Esophagus squamous epithelium (tissue), 5 donors: Measurements from ENCODE around the gene MMD. TPM values are rescaled to one million over a fixed set of nuclear protein-coding genes. Genes with fewer than 3 reads are reported as not detected.

Experiments
- DNase-seq: peaks from one replicate; lab custom pipeline; 2025; lab: John Stamatoyannopoulos, UW
- H3K27ac ChIP-seq, 4 donors: fragments of 200-600 bp; sonication (generic); one replicate each; pipeline ENCODE4 v1.5.1; 2016 to 2019; ENCODE audit warnings: mild to moderate bottlenecking in 1 of 4
- H3K27me3 ChIP-seq, 4 donors: fragments of 200-600 bp; sonication (generic); 1 replicate in 3 of 4; 2 replicates in 1 of 4; pipeline versions ENCODE4 v1.5.1 to v1.6.0; 2017 to 2021; ENCODE audit warnings: antibody characterized with exemption in 1 of 4
- H3K36me3 ChIP-seq, 3 donors: fragments of 200-600 bp; sonication (generic); one replicate each; pipeline ENCODE4 v1.5.1; 2016 to 2019
- H3K4me1 ChIP-seq, 3 donors: fragments of 200-600 bp; sonication (generic); one replicate each; pipeline ENCODE4 v1.5.1; 2017 to 2019
- H3K4me3 ChIP-seq, 4 donors: fragments of 200-600 bp; sonication (generic); 1 replicate in 3 of 4; 2 replicates in 1 of 4; pipeline ENCODE4 v1.5.1; 2016 to 2019; ENCODE audit warnings: mild to moderate bottlenecking in 2 of 4, moderate library complexity in 1 of 4
- H3K9me3 ChIP-seq, 3 donors: fragments of 200-600 bp; sonication (generic); one replicate each; pipeline ENCODE4 v1.5.1; 2016 to 2019
- POLR2A ChIP-seq, 4 donors: fragments of 450-650 bp; IDR thresholded peaks; one replicate each; pipeline ENCODE4 v1.6.1; 2017; ENCODE audit warnings: antibody characterized with exemption in 4 of 4, mild to moderate bottlenecking in 4 of 4, moderate library complexity in 3 of 4
- WGBS, 2 donors: methylation state at CpG; one replicate each; pipeline ENCODE4 v1.1.5; 2018; 5-methylcytosine and 5-hydroxymethylcytosine counted together
- intact Hi-C: fragments of 100-400 bp; cut with DNase I; formaldehyde crosslinking; loops from one replicate; pipeline ENCODE4 v1.15.0; 2022
- total RNA-seq, 4 donors: library from RNA; depleted of rRNA; stranded (reverse); fragments of >200 nt; gene quantifications; one replicate each; pipeline ENCODE4 v1.1.0, GENCODE V29; 2016
- TF ChIP-seq, protein P1 (sequence below), 6 experiments: fragments of 450-650 bp in 4 of 6; fragments of 200-600 bp in 2 of 6; sonication (generic) in 2 of 6; IDR thresholded peaks; one replicate each; pipeline ENCODE4 v1.5.1; 2016 to 2019; ENCODE audit warnings: antibody characterized with exemption in 6 of 6, mild to moderate bottlenecking in 4 of 6, moderate library complexity in 4 of 6
- donor health status: DM: yes; HTN: yes; CAD: no.

MMD gene
- total RNA-seq, 4 donors from 2014 or later: 1.3 to 14.7 (median 8.9) TPM

- no peaks in the 10 kb centered on the region for H3K9me3 ChIP-seq
- intact Hi-C loops: loop anchor here (10.0 kb wide), 1 partner anchor 62 kb away; no protein-coding TSS in a partner anchor
These were observed 78.6 kb downstream of the MMD start for GRCh38 chr17:55342800-55343585.

More at GRCh38 chr17:55342800-55343585, 78.6 kb downstream of the MMD start:
- Histone ChIP-seq H3K4me1 (peaks cover 0 to 4% (median 0%) of the 10 kb centered on the region in 3 donors), H3K27me3 (no peaks in the 10 kb centered on the region), H3K4me3 (no peak overlapping the region), H3K27ac (no peak overlapping the region), H3K36me3 (no peaks in the 10 kb centered on the region)
- no peak for TF ChIP-seq POLR2A (IDR thresholded peaks at IDR 0.05)
- TF ChIP-seq, protein P1, sequence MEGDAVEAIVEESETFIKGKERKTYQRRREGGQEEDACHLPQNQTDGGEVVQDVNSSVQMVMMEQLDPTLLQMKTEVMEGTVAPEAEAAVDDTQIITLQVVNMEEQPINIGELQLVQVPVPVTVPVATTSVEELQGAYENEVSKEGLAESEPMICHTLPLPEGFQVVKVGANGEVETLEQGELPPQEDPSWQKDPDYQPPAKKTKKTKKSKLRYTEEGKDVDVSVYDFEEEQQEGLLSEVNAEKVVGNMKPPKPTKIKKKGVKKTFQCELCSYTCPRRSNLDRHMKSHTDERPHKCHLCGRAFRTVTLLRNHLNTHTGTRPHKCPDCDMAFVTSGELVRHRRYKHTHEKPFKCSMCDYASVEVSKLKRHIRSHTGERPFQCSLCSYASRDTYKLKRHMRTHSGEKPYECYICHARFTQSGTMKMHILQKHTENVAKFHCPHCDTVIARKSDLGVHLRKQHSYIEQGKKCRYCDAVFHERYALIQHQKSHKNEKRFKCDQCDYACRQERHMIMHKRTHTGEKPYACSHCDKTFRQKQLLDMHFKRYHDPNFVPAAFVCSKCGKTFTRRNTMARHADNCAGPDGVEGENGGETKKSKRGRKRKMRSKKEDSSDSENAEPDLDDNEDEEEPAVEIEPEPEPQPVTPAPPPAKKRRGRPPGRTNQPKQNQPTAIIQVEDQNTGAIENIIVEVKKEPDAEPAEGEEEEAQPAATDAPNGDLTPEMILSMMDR (IDR thresholded peaks at IDR 0.05): no peak
- WGBS, 2 donors: 79 to 84% methylated on average over 6 of the region's 6 CpGs
- DNase-seq: no peak

Other genes with a start within 250 kb of the MMD start
- 10 to 100 TPM in 3 of 4 donors, 1 to 10 TPM in 1; 7.7 to 55.1 (median 22.8) TPM for gene HLF, start 156.9 kb downstream of the MMD start, total RNA-seq
- gene SMIM36, start 89.6 kb upstream of the MMD start, total RNA-seq: not detected